PC-3 (cell line): Measurements from ENCODE around the gene ARSB. TPM values are rescaled to one million over a fixed set of nuclear protein-coding genes. Genes with fewer than 3 reads are reported as not detected.

Experiments
- ATAC-seq: fragments of 200-7000 bp; cut with Tn5 transposase; 2 replicates; pipeline ENCODE4 v1.9.1; 2020; ENCODE audit warnings: mild to moderate bottlenecking, moderate library complexity
- BruUV-seq: library from RNA; stranded (reverse); fragments of 400-500 nt; replicated peaks from 2 replicates; lab custom pipeline; 2021; lab: Mats Ljungman, UMichigan
- CTCF ChIA-PET: fragments of 300-600 bp; sonication (Branson Sonifier 250); formaldehyde crosslinking; loops from one replicate; lab custom pipeline; 2022; ENCODE audit warnings: antibody characterized with exemption; lab: Charles Lee
- POLR2A ChIA-PET: fragments of 300-600 bp; sonication (Branson Sonifier 250); formaldehyde crosslinking; loops from one replicate; lab custom pipeline; 2022; ENCODE audit warnings: antibody characterized with exemption; ENCODE audit not compliant: unreplicated experiment; lab: Charles Lee
- DNase-seq: peaks from one replicate; pipeline ENCODE4 v3.0.0-alpha.2; 2015
- H2AFZ ChIP-seq: fragments of 300-600 bp; sonication (generic); 2 replicates; pipeline ENCODE4 v1.6.0; 2016; ENCODE audit warnings: antibody characterized with exemption, low read length
- H3F3A ChIP-seq: fragments of 300-600 bp; sonication (generic); one replicate; pipeline ENCODE4 v1.6.0; 2017; ENCODE audit warnings: antibody characterized with exemption, low read length, control low read depth, mild to moderate bottlenecking; ENCODE audit not compliant: unreplicated experiment
- H3K27ac ChIP-seq: fragments of 300-600 bp; sonication (generic); 2 replicates; pipeline ENCODE4 v1.5.1; 2016; ENCODE audit warnings: mild to moderate bottlenecking, low read length
- H3K27me3 ChIP-seq: fragments of 300-600 bp; sonication (generic); 2 replicates; pipeline ENCODE4 v1.6.1; 2016; ENCODE audit warnings: low read length, mixed read lengths
- H3K36me3 ChIP-seq: fragments of 300-600 bp; sonication (generic); 2 replicates; pipeline ENCODE4 v1.6.1; 2016; ENCODE audit warnings: low read depth, mixed run types, low read length, mixed read lengths
- H3K4me1 ChIP-seq: fragments of 300-600 bp; sonication (generic); 2 replicates; pipeline ENCODE4 v1.5.1; 2016; ENCODE audit warnings: low read length; ENCODE audit not compliant: insufficient read depth
- H3K4me2 ChIP-seq: fragments of 300-600 bp; sonication (generic); 2 replicates; pipeline ENCODE4 v1.6.0; 2016; ENCODE audit warnings: low read length
- H3K4me3 ChIP-seq: fragments of 300-600 bp; sonication (generic); 2 replicates; pipeline ENCODE4 v1.5.1; 2016; ENCODE audit warnings: mild to moderate bottlenecking, low read length, mixed read lengths
- H3K79me2 ChIP-seq: fragments of 300-600 bp; sonication (generic); 2 replicates; pipeline ENCODE4 v1.6.1; 2017; ENCODE audit warnings: low read length, mixed read lengths
- H3K9ac ChIP-seq: fragments of 300-600 bp; sonication (generic); 2 replicates; pipeline ENCODE4 v1.6.0; 2016; ENCODE audit warnings: mild to moderate bottlenecking, low read length
- H3K9me2 ChIP-seq: fragments of 300-600 bp; sonication (generic); replicated peaks from 2 replicates; pipeline ENCODE4 v1.6.1; 2016; ENCODE audit warnings: mixed run types, low read length, mixed read lengths
- H3K9me3 ChIP-seq: fragments of 300-600 bp; sonication (generic); 2 replicates; pipeline ENCODE4 v1.6.1; 2016; ENCODE audit warnings: low read length, mixed read lengths
- H4K20me1 ChIP-seq: fragments of 300-600 bp; sonication (generic); 2 replicates; pipeline ENCODE4 v1.6.1; 2016; ENCODE audit warnings: low read length, mixed read lengths
- CTCF ChIP-seq: fragments of 300-600 bp; sonication (generic); conservative IDR thresholded peaks from 2 replicates; pipeline ENCODE4 v1.5.1; 2017; ENCODE audit warnings: antibody characterized with exemption, low read depth, mild to moderate bottlenecking, low read length
- EZH2 ChIP-seq: fragments of 300-600 bp; sonication (generic); IDR thresholded peaks from one replicate; pipeline ENCODE4 v1.6.1; 2017; ENCODE audit warnings: antibody characterized with exemption, mild to moderate bottlenecking, low read length; ENCODE audit not compliant: unreplicated experiment
- EZH2phosphoT487 ChIP-seq: fragments of 300-600 bp; sonication (generic); IDR thresholded peaks from 2 replicates; pipeline ENCODE4 v1.6.1; 2018; ENCODE audit warnings: mild to moderate bottlenecking, antibody characterized with exemption, low read length, borderline replicate concordance
- intact Hi-C: fragments of 100-400 bp; cut with micrococcal nuclease; formaldehyde crosslinking; loops from 2 replicates; pipeline ENCODE4 v1.9.0; 2023
- total RNA-seq: library from RNA; depleted of rRNA; stranded (reverse); fragments of >200 nt; gene quantifications from 2 replicates; pipeline ENCODE4 v1.2.3, GENCODE V29; 2014

The ARSB gene
- total RNA-seq, 1 experiment from 2014 or later, result 8.1 TPM

- POLR2A ChIA-PET, result no interaction called here
- intact Hi-C loops, result no loop called here
- no TSS peak for BruUV-seq
Measured at GRCh38 chr5:78895616-78896015, 89.5 kb downstream of the ARSB start.

GRCh38 chr5:78893940-78894677 is 91.0 kb downstream of the ARSB start:
- Histone ChIP-seq H3K4me1 (0 out of 2 replicates have a peak, but pooled peaks cover 5% of the 10 kb centered on the region), H3K9me2 (no peaks in the 10 kb centered on the region), H3K9ac (no peak overlapping the region), H3K4me3 (no peak overlapping the region), H3K27me3 (no peaks in the 10 kb centered on the region), H3K36me3 (no peaks in the 10 kb centered on the region), H2AFZ (no peak overlapping the region), H3F3A (no peaks in the 10 kb centered on the region), H3K27ac (no peak overlapping the region), H3K4me2 (no peak overlapping the region), H3K9me3 (no peaks in the 10 kb centered on the region), H4K20me1 (no peaks in the 10 kb centered on the region), H3K79me2 (no peaks in the 10 kb centered on the region)
- DNase-seq (no peak), ATAC-seq (no peak)
- no TSS peak for BruUV-seq
- CTCF ChIA-PET, result no interaction called here
- intact Hi-C loops, result no loop called here
- TF ChIP-seq EZH2phosphoT487, result no peak
- TF ChIP-seq EZH2, result no peak
- TF ChIP-seq CTCF, result no peak
- POLR2A ChIA-PET, result no interaction called here

More at GRCh38 chr5:78895616-78896015, 89.5 kb downstream of the ARSB start:
- Histone ChIP-seq H4K20me1 (no peaks in the 10 kb centered on the region), H3K9me3 (no peaks in the 10 kb centered on the region), H3K4me1 (no peaks in the 10 kb centered on the region), H3K4me2 (no peak overlapping the region), H3K9me2 (no peaks in the 10 kb centered on the region), H3F3A (no peaks in the 10 kb centered on the region), H3K9ac (no peak overlapping the region), H3K27me3 (no peaks in the 10 kb centered on the region), H3K79me2 (no peaks in the 10 kb centered on the region), H3K4me3 (no peak overlapping the region), H3K27ac (no peak overlapping the region), H2AFZ (no peak overlapping the region), H3K36me3 (no peaks in the 10 kb centered on the region; the same call in 1 of the 2 replicates)
- TF ChIP-seq EZH2phosphoT487 (no peak), CTCF (no peak), EZH2 (no peak)
- CTCF ChIA-PET, result no interaction called here
- no peak for ATAC-seq
- no peak for DNase-seq

- H4K20me1 ChIP-seq, result no peaks in the 10 kb centered on the region
- H3K36me3 ChIP-seq, result no peaks in the 10 kb centered on the region
- 0 out of 2 replicates have a peak, but pooled peaks cover 5% of the 10 kb centered on the region for H3K4me1 ChIP-seq
- TF ChIP-seq EZH2 (no peak), EZH2phosphoT487 (no peak), CTCF (no peak)
- no peak overlapping the region for H3K27ac ChIP-seq
- no peaks in the 10 kb centered on the region for H3K27me3 ChIP-seq
- ATAC-seq (no peak), DNase-seq (no peak)
- no peak overlapping the region for H3K4me3 ChIP-seq
- H3K79me2 ChIP-seq, result no peaks in the 10 kb centered on the region
- no peaks in the 10 kb centered on the region for H3K9me3 ChIP-seq
- CTCF ChIA-PET, result no interaction called here
- POLR2A ChIA-PET, result no interaction called here
- intact Hi-C loops, result no loop called here
- no peak overlapping the region for H2AFZ ChIP-seq
- H3F3A ChIP-seq, result no peaks in the 10 kb centered on the region
- no peak overlapping the region for H3K4me2 ChIP-seq
- no TSS peak for BruUV-seq
- no peak overlapping the region for H3K9ac ChIP-seq
- no peaks in the 10 kb centered on the region for H3K9me2 ChIP-seq
Measured at GRCh38 chr5:78890667-78891379, 94.3 kb downstream of the ARSB start.
